Measurements from ENCODE around the gene MRPL33. TPM values are rescaled to one million over a fixed set of nuclear protein-coding genes. Genes with fewer than 3 reads are reported as not detected.

MRPL33 gene
- total and polyA plus RNA-seq, 2 experiments from 2014 or later, result 80.5 to 310 TPM

- ATAC-seq (no peak), DNase-seq (ENCODE audit: low spot score) (no peak)
- TF ChIP-seq ZNF462 (CRISPR knock-in tag; IDR thresholded peaks at IDR 0.05), result no peak
- no peak for TF ChIP-seq POLR2AphosphoS5 (IDR thresholded peaks at IDR 0.05; ENCODE audit: low read depth)
- no peak for TF ChIP-seq NANOG (IDR thresholded peaks at IDR 0.05; ENCODE audit: borderline replicate concordance)
- TF ChIP-seq REST (IDR thresholded peaks at IDR 0.05; ENCODE audit: unreplicated experiment), result no peak
- TF ChIP-seq CTCF (conservative IDR thresholded peaks at IDR 0.05; ENCODE audit: low read depth in 2 of 2), result no peak
- no peak for TF ChIP-seq STAT1 (IDR thresholded peaks at IDR 0.05; ENCODE audit: unreplicated experiment)
- TF ChIP-seq JUNB (IDR thresholded peaks at IDR 0.05; ENCODE audit: unreplicated experiment), result no peak
- TF ChIP-seq EZH2phosphoT487 (IDR thresholded peaks at IDR 0.05; ENCODE audit: unreplicated experiment), result no peak
- TF ChIP-seq EZH2 (IDR thresholded peaks at IDR 0.05; ENCODE audit: low read depth, unreplicated experiment), result no peak
- TF ChIP-seq ZNF331 (CRISPR knock-in tag; IDR thresholded peaks at IDR 0.05; ENCODE audit: low read depth), result no peak
- no peak for TF ChIP-seq ETS1 (IDR thresholded peaks at IDR 0.05)
- TF ChIP-seq CREB1 (CRISPR knock-in tag; IDR thresholded peaks at IDR 0.05; ENCODE audit: low read depth), result no peak
- TF ChIP-seq ZNF114 (CRISPR knock-in tag; IDR thresholded peaks at IDR 0.05), result no peak
- H3K27ac Mint-ChIP-seq, result no peak overlapping the region
- Histone ChIP-seq H4K20me1 (replicated peaks; ENCODE audit: insufficient read depth) (no peaks in the 10 kb centered on the region), H2AFZ (no peak overlapping the region), H3F3A (replicated peaks; ENCODE audit: low read depth) (no peaks in the 10 kb centered on the region), H3K9me2 (ENCODE audit: insufficient read depth) (no peaks in the 10 kb centered on the region), H3K27ac (ENCODE audit: low read depth) (no peak overlapping the region), H3K36me3 (ENCODE audit: insufficient read depth) (no peaks in the 10 kb centered on the region), H3K4me3 (no peak overlapping the region), H3K4me2 (no peak overlapping the region), H3K27me3 (ENCODE audit: insufficient read depth) (no peaks in the 10 kb centered on the region), H3K79me2 (replicated peaks; ENCODE audit: insufficient read depth) (no peaks in the 10 kb centered on the region), H3K4me1 (ENCODE audit: insufficient read depth) (peaks cover 16% of the 10 kb centered on the region)
- peaks cover 22% of the 10 kb centered on the region for H3K4me1 Mint-ChIP-seq
- peaks cover 4% of the 10 kb centered on the region for H3K27me3 Mint-ChIP-seq (ENCODE audit: insufficient read depth, low read depth, poor library complexity)
- H3K9me3 Mint-ChIP-seq, result no peaks in the 10 kb centered on the region
- no peaks in the 10 kb centered on the region for H3K36me3 Mint-ChIP-seq (ENCODE audit: low read depth)
- H3K4me3 Mint-ChIP-seq, result no peak overlapping the region
These were observed 42.3 kb upstream of the MRPL33 start for GRCh38 chr2:27729198-27729597.
